Activated effector memory CD4-positive, alpha-beta T cell treated with Interleukin-2 at 50 U/mL for 16 hours (primary cell): ENCODE data around the gene UTP15.

Experiments used
- DNase-seq: peaks from one replicate; pipeline ENCODE4 v3.0.0-alpha.2; 2020

Gene UTP15, protein sequence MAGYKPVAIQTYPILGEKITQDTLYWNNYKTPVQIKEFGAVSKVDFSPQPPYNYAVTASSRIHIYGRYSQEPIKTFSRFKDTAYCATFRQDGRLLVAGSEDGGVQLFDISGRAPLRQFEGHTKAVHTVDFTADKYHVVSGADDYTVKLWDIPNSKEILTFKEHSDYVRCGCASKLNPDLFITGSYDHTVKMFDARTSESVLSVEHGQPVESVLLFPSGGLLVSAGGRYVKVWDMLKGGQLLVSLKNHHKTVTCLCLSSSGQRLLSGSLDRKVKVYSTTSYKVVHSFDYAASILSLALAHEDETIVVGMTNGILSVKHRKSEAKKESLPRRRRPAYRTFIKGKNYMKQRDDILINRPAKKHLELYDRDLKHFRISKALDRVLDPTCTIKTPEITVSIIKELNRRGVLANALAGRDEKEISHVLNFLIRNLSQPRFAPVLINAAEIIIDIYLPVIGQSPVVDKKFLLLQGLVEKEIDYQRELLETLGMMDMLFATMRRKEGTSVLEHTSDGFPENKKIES

DNA sequence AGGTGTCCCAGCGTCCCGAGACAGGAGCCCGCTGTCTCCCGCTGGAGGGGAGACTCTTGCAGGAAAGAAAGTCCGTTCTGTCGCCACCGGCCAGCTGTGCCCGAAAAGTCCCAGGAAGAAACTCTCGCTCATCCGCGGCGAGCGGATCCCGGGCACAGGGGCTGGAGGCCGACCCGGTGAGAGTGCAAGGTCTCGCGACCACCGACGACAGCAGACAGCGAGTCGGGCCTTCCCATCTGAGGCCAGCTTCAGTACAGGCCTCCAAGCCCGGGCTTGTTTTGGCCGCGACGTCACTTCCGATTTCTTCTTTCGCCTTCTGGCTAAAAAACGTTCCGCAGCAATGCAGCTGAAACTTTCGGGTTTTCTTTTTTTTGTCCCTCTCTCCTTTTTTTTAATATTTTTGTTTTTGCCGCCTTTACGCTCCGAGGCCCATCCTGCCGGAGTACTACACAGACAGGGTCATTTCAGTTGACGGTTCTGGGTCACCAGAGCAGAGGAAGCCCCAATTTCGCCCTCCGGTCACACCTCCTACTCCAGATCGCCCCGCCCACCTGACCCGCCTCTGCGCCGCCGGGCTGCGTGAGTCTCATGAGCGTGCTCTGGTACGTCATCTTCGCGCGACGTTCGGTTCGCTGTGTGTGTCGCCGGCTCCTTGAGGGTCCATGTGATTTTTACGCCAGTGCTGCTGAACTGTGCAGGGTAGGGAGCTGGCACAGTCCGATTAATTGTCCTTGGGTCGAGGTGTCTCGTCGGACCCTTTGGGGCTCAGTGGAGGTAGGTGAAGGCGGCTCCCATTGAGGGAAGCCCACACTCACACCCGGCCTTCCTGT is at the start of gene UTP15, which contains the start of gene ANKRA2:
Gene UTP15 (plus strand): TSS at position 605 of the 830 bp plus-strand sequence. CDS start 1,602 bp downstream, outside the sequence.
Gene ANKRA2 (minus strand): TSS at position 501 of the 830 bp plus-strand sequence. CDS start 2,758 bp downstream, outside the sequence.
- DNase-seq = peak; percentile 95

DNA sequence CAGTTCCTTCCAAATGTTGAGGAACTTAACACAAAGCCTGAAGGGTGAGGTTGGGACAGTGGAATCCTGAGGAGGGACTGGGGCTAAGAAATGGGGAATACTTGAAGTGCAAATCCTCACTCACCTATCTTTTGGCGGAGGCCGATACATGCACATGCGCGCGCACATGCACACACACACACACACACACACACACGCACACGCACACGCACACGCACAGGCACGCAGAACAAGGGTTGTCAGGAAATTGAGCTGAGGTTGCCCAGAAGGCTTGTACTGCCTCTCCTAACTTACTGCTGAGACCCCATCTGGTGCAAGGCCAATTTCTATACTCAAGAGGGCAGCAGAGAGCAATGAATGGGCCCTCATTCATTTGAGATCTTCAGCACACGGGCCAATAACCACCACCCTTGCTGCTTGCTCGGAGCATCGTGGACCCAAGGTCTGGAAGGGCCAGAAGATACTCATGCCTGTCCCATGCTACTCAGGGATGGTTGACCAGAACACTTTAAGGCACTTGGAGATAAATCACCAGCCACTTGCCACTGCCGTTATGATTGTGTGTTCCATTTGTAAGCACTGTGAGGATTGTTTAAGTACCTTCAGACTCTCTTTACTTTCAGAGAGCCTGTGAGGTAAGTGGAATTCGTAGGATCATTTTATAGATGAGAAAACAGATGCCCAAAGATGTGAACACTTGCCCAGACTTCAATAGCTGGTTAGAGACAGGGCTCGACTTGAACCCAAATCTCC is 45.8 kb upstream of the UTP15 start:
- DNase-seq = peak; percentile 38

DNA sequence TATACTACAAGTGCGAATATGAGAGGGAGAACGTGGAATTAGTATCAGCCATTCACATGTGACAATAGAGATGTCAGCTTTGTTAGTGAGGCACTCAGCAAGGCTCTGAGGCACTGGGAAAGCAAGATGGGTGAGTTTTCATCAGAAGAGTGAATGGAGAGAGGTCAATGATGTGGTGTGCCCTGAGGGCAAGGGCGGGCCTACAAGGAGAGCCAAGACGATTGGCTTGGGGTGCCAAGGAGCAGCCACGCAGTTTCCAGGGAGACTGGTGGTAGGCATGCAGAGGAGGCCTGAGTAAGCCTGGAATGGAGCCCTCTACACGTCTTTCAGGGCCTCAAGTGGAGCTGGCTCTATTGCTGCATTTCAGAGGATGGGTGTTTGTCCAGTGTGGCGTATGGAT is 42.6 kb upstream of the UTP15 start:
- DNase-seq = no peak

DNA sequence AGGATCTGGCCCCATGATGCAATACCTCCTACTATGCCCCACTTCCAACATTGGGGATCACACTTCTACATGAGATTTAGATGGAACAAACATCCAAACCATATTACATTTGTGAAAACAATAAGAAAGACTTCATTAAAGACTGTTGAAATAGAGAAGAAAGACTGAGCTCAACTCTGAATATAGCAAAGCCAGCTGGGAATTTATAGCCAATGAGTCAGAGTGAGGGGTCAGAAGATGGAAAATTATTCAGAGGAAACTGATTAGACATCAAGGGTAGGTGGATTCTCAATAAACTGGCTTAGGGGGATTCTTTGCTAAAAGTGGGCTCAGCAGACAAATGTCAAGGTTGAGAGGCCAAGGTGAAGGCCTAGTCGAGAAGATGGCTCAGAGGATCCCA is 41.7 kb upstream of the UTP15 start:
- DNase-seq = no peak

DNA sequence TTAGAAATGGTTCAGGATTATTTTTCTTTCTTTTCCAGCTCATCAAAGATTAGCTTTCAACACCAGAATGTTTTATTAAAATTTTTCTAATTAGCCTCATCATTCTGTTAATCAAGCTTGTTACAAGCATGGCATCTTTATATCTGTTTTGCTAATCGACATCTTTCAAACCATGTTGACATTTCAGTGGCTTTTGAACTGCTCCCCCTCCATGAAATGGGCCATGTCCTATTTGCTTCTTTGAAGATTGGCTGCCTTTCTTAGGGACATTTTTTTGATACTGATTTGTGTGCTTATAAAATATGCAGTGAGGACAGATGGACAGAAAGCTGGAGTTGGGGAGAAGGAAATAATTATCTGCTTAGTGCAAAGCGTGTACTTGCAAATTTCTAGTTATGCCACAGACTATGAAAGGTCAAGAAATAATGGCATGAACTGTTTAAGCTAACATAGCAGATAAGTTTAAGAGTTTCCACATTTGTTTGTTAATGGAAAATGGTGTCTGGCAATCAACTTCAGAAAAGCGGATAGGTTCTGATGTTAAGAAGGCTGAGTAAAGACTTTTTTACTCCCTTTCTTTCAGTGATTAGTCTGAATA is 39.8 kb upstream of the UTP15 start:
- no peak for DNase-seq

DNA sequence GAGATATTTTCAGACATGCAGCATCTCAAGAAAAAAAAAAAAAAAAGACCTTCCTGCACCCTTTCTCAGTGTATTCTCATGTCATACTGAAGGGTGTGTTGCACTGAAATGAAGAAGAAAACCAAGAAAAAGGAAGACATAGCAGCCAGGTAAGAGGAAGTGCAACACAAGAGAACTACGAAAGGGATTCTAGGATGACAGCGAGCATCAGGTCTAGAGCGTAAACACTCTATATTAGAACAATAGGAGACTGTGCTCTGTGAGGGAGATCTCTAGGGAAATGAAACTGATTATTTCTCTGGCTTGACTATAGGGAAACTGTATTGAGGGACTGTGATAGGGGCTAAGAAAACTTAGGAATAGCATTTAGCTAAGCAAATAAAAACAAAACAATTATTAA is 37.3 kb upstream of the UTP15 start:
- DNase-seq = no peak

DNA sequence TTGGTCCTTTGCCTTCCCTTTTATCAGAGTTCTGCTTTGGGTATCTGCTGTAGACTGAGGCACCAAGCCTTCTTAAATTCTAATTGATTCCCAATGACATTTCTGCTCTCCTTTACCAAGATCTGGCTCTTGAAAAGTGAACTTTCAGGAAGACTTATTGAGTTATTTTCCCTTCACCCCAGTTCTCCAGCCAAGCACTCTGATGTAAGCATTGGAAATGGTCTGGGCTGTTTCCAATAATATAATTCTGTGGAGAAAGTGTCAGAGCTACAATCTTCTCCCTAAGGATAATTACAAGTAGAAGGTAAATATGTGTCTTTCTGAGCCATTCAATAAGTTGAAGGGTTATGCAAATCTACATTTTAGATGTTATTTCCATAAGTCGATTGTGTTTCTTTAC is 36.5 kb upstream of the UTP15 start:
- DNase-seq = no peak

DNA sequence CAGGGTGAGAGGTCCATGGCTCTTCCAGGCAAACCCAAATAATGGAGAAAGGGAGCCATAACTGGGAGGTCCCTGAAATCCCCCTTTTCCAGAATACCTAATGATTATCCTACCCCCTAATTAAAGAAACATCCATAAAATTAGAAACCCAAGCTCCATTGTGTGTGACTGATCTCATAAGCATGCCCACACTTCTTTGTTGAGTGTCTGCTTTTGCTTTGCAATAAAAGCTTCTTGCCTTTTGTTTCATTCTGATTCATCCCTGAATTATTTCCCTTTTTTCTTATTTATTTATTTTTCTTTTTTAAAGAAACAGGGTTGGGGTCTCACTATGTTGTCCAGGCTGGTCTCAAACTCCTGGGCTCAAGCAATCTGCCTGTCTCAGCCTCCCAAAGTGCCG is 34.2 kb upstream of the UTP15 start:
- DNase-seq = no peak

DNA sequence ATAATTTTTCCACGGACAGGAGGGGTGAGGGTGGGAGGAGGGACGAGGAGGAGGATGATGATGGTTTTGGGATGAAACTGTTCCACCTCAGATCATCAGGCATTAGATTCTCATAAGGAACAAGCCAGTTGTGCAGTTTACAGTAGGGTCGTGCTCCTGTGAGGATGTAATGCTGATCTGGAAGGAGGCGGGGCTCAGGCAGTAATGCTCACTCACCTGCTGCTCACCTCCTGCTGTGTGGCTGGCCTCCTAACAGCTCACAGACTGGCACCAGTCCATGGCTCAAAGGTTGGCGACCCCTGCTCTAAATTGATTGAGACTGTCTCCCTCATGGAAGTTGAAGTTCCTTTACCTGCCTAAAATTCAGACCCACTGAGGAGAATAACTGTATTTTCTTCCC is 33.3 kb upstream of the UTP15 start:
- no peak for DNase-seq

DNA sequence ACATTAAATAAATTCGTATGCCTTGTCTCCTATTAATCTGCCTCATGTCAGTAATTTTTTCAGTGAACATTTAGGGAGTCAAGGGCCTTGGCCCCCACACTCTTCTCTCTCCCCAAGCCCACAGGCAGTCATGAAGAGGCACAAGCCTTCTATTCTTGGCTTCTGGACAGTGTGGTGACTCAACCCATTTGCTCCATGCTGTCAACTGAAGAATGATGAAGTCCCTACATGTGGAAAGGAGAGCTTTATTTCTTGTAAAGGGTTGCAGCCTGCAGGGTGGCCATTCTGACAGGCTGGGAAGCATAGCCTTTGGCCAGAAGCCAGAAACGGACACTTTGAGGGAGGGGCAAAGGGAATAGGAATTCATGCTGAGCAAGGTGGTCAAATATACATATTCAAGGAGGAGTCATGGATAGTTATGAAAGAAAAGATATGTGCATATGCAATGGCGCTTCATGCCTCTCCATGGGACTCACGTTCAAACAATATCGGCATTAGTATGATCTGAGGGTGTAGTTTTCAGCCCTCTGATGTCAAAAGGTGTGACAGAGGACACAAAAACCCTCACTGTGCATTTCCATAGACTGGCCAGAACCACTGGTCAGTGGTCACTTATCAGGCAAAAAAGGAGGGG is 31.4 kb upstream of the UTP15 start:
- DNase-seq = no peak

DNA sequence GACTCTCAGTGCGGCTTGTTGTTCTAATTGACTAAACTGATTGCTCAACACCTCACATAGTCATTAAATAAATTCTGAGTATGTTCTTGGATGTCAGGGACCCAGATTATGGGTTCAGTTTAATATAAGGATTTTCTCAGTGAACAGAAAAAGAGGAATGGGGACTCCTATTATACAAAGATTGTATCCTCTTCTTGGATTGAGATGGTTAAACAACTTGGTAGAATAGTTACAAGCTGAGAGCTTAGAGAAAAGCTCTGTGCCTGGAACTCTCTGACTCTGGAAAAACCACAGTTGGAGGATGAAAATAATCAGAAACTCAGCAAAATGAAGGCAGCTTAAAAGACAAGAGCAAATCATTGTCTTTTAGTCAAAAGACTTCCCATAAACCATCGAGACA is 30.6 kb upstream of the UTP15 start:
- no peak for DNase-seq

DNA sequence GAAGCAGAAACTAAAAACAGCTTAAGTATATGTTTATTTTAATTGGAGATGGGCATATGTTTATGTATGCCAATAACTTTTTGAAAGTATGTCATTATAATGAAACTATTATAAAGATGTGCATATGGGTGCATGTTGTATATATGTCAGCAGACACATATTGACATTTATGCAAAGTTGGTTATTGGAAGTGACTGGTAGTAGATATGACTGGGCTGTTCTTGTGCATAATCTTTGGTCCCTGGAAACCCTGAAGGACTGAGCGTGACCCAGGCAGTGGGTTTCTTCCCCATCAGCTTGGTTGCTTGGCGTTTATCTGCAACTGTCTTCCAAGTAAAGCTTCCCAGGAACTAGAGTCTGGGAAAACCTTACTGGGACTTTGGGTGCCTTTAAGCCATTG is 25.8 kb upstream of the UTP15 start:
- DNase-seq = no peak

DNA sequence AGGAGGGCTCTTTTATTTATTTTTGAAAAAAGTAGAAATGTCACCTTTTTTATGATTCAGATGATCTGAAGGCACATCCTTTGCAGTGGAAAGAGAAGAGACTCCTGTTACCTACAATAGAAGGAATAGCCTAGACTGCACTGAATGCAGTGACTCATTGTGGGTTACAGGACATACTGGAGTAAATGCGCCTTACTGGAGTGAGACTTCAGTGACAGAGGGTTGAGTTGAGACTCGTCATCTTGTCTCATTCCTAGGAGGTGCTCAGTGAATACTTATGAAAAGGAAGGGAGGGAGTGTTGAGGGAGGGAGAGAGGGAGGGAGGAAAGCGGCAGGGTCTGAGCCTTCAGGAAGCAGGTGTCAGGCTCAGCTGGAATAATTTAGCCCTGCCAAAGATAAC is 25.4 kb upstream of the UTP15 start:
- DNase-seq = no peak

DNA sequence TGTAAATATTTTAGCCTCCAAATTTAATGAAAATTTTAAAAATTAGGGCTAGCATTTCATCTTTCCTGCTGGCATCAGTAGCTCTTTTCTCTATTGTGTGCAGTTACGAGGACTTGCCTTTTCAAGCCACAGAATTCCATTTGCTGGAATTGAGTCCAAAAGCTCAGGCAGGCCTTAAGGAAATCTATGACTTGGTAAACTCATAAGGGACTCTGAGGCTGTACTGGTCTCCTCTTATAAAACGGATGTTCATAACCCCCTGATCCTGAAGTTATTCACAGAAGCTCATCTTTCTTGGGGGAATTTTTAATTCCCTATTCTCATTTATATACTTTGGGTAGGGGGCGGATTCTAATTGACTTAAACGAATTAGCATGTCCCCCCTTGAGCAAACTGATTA is 23.5 kb upstream of the UTP15 start:
- no peak for DNase-seq

DNA sequence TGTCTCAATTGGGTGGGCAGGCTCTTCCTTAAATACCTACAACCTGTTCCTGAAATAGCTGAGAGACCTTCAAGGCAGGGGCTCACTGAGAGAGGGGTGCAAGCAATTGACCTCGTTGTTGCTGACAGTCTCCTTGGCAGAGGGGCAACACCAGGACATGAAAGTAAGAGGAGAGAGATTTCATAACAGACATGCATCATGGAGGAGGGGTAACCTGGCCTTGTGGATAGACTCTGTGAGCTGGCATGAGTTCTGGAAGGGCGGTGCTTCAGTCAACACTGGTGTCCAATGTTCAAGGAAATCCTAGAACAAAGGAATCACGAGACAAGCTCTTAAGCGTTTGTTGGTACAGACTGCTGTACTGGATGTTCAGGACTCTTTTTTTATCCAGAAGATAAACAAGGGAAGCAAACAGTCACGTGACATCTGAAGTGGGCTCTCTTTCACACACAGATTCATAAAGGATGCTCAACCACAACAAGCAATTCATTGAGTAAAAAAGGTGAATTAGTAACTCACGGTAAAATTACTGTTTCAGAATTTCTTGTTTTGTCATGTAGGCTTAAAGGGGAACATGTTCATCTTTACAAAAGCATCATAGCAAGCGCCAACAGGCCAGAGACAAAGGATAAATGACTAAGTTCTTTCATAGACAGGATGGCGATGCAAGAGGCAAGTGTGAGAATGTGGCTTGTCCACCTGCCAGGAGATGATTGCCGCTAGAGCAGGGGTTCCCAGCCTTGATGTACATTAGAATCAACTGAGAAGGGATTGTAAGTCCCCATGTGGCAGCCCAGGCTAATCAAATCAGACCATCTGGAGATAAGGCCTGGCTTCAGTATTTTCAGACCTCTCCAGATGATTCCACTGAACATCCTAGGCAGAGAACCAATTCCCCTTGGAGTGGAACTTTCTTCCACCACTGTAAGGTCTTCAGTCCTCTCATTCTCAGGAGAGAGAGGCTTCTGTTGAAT is 20.8 kb upstream of the UTP15 start:
- no peak for DNase-seq

DNA sequence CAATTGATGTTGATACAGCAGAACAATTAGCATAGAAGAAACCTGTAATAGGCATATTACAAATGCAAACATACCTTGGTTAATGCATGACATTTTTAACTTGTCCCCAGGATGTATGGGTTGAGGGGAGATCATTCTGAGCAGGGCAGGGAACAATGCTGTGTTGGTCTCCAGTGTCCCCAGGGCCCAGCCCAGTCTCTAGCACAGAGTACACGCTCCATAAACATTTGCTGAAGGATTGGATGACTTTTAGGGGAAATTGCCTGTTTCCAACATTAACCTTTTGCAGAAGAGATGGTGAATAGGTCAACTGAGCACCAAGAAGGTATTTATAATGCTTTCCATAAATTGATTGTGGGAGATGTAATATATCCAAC is 20.2 kb upstream of the UTP15 start:
- DNase-seq = no peak

DNA sequence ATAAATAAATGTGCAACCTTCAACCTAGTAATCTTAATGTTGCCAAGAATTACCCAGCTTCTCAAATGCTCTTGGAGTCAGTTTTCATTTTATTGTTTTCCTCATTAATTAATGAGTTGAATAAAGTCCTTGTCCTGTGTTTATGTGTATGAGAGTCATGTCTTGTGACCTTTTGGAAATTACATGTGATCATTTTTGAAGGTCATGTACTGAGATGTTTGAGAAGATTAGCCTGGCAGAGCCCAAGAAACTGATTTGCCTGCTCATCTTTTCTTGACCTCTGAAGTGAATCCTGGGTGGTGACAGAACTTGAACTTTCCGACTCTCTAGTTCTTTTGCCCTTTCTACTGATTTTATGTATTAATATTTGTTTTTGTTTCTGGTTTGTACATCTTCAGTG is 15.5 kb upstream of the UTP15 start:
- no peak for DNase-seq

DNA sequence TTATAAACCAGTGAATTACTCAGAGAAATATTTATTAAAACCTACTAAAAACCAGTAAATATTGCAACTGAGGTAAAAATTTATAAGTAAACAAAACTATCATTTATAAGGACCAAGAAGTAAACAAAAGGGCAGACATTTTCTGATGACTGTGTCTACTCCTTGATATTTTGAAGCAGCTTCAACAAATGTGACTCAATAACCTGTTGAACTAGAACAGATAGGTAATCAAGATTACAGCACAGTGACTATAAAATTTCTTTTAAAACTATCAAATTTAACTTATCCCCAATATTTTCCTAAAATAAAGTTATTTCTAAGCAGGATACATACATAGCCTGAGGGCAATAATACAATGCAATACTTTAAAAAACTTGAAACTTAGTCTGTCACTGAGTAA is 12.9 kb upstream of the UTP15 start:
- DNase-seq = no peak

DNA sequence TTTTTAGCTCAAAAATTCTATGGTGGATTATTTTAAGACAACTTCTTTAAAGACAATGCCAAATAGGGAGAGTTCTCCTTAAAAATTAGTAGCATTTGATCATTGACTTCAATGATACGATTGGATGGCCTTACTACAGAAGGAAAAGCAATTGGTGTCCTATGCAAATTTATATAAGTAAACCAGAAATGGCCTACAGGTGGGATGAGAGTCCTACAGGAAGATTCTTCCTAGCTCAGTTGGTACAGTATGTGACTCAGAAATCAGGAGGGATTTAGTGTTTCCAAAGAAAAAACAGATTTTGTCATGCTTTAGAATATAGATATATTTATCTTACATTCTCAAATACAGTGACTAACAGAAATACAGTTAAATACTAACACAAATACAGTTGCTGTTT is 6.6 kb upstream of the UTP15 start:
- DNase-seq = no peak

DNA sequence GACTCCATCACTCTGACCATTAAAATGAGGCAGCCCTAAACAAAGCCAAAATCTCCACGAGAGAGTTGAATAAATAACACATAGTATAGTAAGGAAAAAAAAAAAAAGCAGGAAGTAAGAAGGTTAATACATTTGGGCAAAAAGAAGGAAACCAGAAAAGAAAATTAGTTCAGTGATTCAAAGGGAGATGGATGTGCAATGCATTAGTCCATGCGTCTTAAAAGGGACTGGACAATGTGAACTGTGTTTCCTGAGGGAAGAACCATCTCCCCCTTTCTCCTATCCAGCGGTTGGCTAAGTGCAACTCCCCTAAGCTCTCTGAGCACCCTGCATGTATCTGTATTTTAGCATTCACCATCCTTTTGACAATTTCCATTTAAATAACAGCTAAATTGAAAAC is 1.5 kb upstream of the UTP15 start:
- no peak for DNase-seq

DNA sequence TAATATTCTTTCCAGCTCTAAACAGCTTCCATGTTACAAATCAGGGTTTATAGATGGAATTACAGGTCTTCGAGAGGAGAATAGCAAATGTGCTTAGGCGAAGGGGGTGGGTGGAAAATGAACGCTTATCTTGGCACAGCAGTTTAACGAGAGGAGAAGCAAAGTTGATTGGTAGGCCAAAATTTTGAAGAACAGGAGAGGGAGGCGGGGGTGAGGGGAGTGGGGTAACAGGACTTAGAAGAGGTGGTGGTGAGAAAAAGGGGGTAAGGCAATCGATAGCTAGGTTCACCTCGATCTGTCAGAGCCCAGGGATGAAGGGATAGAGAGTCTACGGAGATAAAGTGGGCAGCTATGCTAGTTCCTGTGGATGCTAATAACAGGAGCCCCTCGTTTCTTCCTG is 868 bp upstream of the UTP15 start:
- DNase-seq = no peak
